NCI-H446 treated with DMSO at 0.1 percent for 48 hours (cell line): Measurements from ENCODE around the gene MYB.

Experiments
- DNase-seq: peaks from one replicate; lab custom pipeline; 2025; lab: John Stamatoyannopoulos, UW

Gene MYB

DNA sequence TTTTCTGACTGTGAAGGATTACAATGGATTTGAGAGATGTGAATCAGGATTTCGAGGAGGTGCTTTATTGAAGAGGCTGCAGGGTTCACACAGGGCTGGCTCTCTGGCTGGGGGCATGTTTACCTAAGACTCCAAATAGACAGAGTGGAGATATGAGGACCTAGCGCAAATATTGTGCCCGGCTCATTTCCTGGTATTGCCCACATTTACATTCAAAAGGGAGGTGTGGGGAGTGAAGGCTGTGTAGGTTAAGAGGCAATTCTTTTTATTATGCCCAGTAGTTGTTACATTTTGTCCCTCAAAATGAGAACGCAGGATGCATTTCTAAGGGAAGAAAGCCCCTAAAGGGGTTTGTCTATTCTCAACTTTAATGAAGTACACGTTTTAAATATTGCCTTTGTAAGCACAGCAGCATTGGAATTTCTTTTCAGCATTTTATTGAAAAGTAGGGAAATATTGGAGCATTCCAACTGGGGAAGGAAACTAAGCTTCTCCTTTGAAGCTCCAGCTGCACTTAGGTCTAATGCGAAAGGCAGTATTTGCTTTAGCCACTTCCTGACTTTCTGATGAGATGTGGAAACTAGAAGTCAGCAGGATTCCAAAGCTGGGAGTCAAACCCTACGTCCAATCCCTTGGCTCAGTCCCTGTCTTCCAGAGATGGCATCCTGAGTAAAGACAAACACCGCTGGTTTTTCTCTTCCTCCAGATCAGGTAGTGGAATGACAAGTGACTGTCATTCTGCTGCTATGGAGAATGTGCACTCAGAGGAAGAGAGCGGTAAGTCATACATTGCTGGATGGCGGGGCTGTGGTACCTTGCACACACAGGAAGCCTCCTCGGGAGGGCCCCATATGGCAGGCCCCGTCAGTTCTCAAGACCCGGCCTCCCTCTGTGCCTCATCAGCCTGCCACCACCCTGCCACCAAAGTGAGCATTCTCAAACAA, 70.7 kb downstream of the MYB start:
- no peak for DNase-seq

DNA sequence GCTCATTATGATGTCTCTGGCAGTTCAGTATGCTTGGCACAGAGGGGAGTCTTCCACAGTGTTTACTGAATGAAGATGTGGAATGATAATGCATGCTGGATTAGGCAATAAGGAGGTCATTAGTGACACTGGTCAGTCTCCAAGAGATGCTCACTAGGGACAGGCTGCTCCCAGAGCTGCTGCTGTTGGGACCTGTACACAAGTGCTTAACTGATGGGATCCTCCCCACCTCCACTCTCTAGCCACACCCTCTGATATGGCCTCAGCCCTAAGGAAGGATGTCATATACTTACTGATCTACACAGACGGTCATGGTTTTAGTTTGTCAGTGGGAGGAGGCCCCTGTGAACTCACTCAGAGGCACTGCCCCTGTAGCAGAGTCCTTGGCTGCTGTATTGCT, 73.4 kb downstream of the MYB start:
- no peak for DNase-seq

DNA sequence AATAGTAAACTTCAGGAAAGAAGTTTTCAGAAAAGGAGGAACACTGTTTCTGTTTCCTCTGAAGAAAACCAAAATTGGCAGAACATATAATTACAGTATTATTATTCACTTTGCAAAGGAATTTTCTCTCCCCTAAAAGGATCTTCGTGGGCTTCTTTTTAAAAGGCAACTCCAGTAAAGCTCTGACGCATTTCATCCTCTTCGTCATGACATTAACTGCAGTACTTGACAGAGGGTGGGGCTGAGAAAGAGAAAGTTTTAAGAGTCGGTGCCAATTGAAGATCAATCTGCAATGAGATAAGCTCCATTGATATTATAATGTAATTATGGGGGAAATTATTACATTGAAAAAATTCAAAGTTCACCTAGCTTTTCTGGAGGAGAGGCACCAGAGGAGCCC, 75.8 kb downstream of the MYB start:
- DNase-seq, result no peak

DNA sequence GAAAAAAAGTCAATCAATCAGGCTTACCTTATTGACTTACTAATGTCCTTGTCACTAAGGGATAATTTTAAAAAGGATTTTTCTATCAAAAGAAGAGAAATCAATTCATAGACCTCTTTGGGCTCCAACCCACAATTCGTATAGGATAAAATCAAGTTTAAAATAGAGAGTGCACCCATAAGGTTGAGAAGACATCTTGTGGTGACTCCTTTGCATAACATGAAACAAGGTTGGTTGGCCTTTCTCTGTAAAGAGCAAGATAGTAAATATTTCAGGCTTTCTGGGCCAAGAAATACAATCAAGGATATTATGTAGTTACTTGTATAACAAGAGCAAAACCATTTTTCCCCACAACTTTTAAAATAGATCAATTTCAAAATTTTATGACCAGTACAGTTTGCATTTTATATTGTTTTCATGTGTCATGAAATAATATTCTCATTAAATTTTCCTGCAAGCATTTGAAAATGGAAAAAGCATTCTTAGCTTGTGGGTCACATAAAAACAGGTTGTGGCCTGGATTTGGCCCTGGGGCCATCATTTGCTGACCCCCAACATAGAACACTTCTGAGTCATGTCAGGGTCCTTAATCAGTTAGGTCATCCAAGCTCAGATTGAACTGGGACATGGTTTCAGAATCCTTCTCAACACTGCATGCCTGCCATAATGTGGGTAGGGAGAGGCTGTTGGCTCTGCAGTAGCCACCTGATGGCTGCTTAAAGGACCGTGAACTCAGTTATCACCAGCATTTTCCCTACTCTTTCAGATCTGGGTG, 76.7 kb downstream of the MYB start:
- DNase-seq, result no peak

DNA sequence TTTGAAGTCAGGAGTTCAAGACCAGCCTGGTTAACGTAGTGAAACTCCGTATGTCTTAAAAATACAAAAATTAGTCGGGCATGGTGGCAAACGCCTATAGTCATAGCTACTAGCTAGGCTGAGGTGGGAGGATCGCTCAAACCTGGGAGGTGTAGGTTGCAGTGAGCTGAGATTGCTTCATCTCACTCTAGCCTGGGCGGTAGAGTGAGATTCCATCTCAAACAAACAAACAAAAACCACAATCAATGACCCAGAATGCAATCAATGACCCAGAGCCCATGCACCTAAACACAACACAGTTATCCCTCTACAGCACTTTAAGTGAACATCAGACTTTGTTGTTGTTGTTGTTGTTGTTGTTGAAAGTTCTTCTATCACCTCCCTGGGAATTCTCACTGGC, 77.9 kb downstream of the MYB start:
- DNase-seq, result no peak

DNA sequence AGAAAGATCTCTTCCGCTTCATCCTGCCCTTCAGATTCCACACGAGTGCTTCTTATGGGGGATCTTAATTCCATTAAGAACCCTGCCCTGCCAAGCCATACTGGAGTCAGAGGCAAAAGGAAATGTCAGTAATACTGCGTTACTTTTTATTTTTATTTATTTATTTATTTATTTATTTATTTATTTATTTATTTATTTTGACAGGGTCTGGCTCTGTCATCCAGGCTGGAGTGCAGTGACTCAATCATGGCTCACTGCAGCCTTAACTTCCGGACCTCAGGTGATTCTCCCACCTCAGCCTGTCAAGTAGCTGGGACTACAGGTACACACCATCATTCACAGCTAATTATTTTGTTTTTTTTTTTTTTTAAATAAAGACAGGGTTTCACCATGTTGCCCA, 79.5 kb downstream of the MYB start:
- no peak for DNase-seq

DNA sequence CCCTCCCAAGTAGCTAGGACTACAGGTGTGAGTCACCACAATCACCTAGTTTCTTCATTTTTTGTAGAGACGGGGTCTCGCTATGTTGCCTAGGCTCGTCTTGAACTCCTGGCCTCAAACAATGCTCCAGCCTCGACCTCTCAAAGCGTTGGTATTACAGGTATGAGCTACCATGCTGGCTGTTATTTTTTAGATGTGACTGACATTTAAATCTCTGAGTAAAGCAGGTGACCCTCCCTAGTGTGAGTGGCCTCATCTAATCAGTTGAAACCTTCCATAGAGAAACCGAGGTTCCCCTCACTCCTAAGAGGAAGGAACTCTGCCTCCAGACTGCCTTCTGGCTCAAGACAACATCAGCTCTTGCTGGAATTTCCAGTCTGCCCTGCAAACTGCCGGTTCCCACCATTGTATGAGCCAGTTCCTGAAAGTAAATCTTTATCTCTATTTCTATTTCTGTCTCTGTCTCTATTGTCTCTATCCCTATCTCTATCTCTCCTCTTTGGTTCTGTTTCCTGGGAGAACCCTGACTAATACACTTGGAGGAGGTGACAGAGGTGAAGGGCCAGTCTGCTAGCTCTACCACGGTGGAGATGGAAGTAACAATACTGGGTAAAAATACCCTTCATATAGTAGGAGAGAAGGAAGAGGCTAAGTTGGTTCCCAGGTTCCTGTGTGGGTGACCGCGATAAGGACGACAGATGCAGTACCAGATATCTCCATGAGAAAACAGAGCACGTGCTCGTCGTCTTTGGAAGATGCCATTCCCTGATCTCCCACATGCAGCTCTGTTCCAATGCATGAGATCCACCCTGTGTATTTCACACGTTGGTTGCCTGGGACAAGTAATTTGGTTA, 81.0 kb downstream of the MYB start:
- no peak for DNase-seq

DNA sequence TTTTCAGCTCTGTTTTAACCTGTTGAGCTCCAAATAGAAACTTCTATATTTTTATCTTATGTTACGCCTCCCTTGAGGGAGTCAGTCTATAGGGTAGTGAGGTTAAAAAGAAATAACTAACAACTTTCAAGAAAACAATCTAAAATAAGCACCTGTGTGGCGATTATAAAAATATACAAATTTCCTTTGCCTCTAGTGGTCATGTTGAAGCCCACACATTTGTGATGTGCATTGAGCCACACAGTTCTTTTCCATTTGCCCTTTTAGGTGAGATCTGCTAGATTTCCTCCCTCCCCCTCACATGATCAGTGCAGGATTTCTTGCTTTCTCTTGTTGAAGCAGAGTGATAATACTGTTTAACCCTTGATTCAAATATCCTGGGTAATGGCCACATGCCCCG, 84.2 kb downstream of the MYB start:
- DNase-seq, result no peak

DNA sequence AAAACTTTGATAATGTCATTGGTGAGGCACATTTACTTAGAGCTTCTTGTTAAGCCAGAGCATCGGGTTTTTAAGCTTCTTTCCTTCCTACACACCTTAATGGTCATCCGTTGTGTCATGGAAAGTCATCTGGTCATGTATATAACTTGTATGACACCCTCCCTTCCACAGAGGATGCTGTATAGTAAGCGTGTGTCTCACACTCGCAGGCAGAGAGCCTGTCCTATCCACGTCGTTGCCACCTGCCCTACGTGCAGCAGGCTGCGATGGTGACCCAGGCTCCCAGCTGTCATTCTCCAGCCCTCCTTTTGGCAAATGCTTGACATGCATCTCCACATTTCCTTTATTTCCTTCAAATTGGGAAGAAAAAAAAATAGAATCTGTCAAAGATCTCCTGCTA, 85.6 kb downstream of the MYB start:
- DNase-seq, result no peak

DNA sequence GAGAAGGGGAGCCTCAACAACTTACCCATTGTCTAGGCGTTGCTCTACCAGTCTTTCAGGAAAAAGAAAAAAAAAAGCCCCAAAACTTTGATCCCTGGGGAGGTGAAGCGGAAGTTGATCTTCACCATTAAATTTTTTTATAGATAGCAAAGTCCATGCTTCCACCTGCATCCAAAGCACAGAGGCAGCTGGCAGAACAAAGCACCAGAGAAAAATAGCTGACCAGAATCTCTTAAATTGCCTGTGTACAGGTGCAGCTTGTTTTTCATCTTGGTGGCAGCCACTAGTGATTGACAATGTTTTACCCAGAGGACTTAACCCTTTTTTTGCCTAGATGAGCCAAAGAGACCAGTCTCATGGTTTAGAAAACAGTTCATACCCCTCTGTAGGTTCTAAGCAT, 86.0 kb downstream of the MYB start:
- DNase-seq, result no peak

DNA sequence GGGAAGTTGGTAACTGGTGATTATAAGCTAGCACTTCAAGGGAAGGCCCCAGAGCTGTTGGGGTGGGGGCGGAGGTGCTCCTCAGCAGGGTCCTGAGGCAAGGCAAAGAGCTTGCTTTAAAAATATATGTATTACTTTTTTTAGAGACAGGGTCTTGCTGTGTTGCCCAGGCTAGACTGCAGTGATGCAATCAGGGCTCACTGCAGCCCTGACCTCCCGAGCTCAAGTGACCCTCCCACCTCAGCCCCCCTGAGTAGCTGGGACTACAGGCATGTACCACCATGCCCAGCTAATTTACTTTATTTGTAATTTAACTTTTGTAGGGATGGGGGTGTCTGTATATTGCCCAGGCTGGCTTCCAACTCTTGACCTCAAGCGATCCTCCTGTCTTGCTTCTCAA, 87.2 kb downstream of the MYB start:
- DNase-seq, result no peak

DNA sequence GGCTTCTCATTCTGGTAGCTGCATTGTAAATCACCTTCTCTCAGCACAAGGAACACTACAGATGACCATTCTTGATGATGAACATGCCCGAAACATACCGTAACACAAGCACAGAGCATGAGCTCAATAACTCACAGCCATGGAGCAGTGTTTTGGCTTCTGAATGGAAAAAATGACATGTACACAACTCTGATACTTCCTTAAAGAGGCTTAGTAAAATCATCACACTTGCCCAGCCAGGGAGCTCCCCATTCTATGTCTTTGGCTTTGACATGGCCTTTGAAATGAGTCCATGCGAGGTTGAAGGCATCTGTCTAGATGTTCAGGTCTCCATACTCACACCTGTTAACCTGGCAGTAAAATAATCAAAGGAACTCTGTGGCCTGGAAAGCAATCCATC, 87.6 kb downstream of the MYB start:
- no peak for DNase-seq
